Colonic mucosa (tissue), 4 donors: ENCODE measurements around the gene RGS12. TPM values are rescaled to one million over a fixed set of nuclear protein-coding genes. Genes with fewer than 3 reads are reported as not detected.

ENCODE experiments used
- DNase-seq: peaks from one replicate; pipeline ENCODE4 v3.0.0-alpha.2; 2020
- H3K27ac ChIP-seq: fragments of 200-600 bp; one replicate; pipeline ENCODE4 v1.8.0; 2021
- H3K27me3 ChIP-seq: fragments of 200-600 bp; one replicate; pipeline ENCODE4 v1.8.0; 2021
- H3K36me3 ChIP-seq: fragments of 200-600 bp; one replicate; pipeline ENCODE4 v1.8.0; 2021
- H3K4me1 ChIP-seq: fragments of 200-600 bp; one replicate; pipeline ENCODE4 v1.8.0; 2021; ENCODE audit warnings: mild to moderate bottlenecking
- H3K4me3 ChIP-seq: fragments of 200-600 bp; one replicate; pipeline ENCODE4 v1.8.0; 2021
- H3K9ac ChIP-seq, 2 donors: one replicate each; pipeline ENCODE4 v1.7.0; 2013; ENCODE audit warnings: control low read depth in 2 of 2, low read depth in 2 of 2, low read length in 2 of 2
- H3K9me3 ChIP-seq: fragments of 200-600 bp; one replicate; pipeline ENCODE4 v1.8.0; 2021
- intact Hi-C: fragments of 100-400 bp; cut with DNase I; formaldehyde crosslinking; loops from one replicate; pipeline ENCODE4 v1.14.1; 2022
- total RNA-seq, 2 donors: library from RNA; stranded (reverse); fragmentation: NEBNext Ultra II Directional in 1 of 2; extraction: Animal tissue kit (Norgen Biotek cat#: 25700) in 1 of 2; gene quantifications; one replicate each; pipeline ENCODE4 v1.2.1, GENCODE V29; 2021
- TF ChIP-seq, protein P1 (sequence below): fragments of 200-600 bp; IDR thresholded peaks from one replicate; pipeline ENCODE4 v1.8.0; 2022; ENCODE audit warnings: antibody characterized with exemption, mild to moderate bottlenecking
- donor health status: healthy.
- donor health status: DM: no; HTN: no; CAD: no.
- donor health status: DM: no; HTN: no; CAD: no.

The RGS12 gene
- total RNA-seq, 2 donors from 2014 or later = 18.0 to 25.7 TPM

DNA sequence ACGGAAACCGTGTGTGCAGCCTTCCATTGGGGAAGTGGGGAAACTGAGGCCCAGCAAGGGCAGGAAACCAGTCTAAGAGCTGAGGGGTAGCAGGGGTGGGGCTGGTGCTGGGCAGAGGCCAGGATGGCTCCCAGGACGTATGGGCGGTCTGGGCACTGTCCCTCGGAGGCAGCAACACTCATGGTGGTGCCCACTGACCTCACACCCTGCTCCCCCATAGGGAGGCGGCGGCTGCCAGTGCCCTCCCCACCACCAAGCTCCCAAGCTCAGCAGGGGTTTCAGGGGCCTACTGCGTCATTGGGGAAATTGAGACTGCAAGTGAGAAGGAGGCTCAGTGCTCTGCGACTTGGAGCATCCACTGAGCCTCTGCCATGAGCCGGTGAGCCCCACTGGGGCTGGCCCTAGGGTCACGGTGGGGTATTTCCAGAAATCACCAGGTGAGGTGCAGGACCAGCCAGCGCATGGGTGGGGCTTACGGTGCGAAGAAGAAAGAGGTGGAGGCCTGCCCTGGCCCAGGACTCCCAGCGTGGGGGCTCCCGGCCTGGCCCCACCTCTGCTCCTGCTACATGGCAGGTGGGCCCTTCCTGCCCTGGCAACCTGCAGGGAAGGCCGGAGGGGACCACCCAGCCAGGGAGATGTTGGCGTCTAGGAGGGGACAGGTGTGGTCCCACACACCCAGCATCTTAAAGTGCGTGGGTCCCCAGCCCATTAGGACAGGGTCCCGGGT, 42.9 kb upstream of the RGS12 start:
- H3K9me3 ChIP-seq = no peaks in the 10 kb centered on the region
- no peak overlapping the region for H3K9ac ChIP-seq
- intact Hi-C loops = no loop called here
- no peaks in the 10 kb centered on the region for H3K27me3 ChIP-seq
- TF ChIP-seq, protein P1, sequence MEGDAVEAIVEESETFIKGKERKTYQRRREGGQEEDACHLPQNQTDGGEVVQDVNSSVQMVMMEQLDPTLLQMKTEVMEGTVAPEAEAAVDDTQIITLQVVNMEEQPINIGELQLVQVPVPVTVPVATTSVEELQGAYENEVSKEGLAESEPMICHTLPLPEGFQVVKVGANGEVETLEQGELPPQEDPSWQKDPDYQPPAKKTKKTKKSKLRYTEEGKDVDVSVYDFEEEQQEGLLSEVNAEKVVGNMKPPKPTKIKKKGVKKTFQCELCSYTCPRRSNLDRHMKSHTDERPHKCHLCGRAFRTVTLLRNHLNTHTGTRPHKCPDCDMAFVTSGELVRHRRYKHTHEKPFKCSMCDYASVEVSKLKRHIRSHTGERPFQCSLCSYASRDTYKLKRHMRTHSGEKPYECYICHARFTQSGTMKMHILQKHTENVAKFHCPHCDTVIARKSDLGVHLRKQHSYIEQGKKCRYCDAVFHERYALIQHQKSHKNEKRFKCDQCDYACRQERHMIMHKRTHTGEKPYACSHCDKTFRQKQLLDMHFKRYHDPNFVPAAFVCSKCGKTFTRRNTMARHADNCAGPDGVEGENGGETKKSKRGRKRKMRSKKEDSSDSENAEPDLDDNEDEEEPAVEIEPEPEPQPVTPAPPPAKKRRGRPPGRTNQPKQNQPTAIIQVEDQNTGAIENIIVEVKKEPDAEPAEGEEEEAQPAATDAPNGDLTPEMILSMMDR = no peak
- no peak overlapping the region for H3K27ac ChIP-seq
- no peak for DNase-seq
- no peaks in the 10 kb centered on the region for H3K4me1 ChIP-seq
- no peak overlapping the region for H3K4me3 ChIP-seq
- H3K36me3 ChIP-seq = no peaks in the 10 kb centered on the region

DNA sequence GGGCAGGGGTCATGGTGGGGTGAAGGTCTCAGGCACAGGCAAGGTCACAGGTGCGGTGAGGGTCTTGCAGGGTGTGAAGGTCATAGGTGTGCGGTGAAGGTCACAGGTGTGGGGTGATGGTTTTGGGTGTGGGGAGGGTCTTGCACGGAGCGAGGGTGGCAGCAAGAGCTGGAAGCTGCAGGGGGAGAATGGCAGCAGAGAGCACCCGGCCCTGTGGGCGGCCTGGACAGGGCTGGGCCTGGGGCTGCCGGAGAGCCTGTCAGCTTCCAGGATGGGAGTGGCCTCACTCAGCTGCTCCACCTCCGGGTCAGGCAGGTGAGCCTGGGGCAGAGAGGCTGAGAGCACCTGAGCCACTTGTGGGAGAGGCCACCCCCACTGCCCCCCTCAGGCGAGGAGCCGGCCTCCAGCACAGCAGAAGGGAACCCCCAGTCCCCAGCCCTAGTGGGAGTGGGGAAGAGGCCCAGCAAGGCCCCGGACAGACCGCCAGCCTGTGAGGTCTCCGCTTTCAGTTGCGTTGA, 42.3 kb upstream of the RGS12 start:
- Histone ChIP-seq H3K9ac (no peak overlapping the region), H3K4me1 (no peaks in the 10 kb centered on the region), H3K36me3 (no peaks in the 10 kb centered on the region), H3K9me3 (no peaks in the 10 kb centered on the region), H3K27ac (no peak overlapping the region), H3K27me3 (no peaks in the 10 kb centered on the region), H3K4me3 (no peak overlapping the region)
- intact Hi-C loops = no loop called here
- TF ChIP-seq, protein P1 = no peak
- DNase-seq = no peak

DNA sequence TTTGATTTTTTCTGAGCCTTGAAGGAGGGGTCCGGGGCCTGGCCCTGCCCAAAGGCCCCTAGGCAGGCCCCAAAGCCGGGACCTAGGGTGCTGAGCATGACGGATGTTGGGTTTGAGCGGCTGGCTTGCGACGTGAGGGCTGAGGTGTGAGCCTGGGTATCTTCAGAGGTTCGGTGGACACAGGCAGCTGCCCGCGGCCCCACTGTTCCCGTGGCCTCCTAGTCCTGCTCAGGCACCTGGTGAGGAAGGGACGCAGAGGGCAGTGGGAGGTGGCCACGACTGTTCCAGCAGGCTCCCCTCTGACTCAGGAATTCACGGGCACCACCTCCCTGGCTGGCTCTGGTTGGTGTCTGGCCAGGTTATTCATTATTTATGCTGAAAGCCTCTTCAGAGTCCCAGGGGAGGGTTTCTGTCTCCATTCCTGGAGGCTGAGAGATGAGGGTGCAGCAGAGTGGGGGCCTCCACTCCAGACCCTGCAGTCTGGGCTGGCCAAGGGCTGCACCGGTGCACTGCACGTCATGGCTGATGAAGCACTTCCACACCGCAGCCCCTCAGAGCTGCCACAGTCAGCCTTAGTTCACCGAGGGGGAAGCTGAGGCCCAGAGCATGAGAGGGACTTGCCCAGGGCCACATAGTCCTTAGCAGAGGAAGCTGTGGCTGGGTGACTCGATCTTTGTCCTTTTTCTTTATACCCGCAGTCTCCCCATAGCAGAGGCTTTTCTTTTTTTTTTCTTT, 41.7 kb upstream of the RGS12 start:
- Histone ChIP-seq H3K27ac (no peak overlapping the region), H3K9me3 (no peaks in the 10 kb centered on the region), H3K36me3 (no peaks in the 10 kb centered on the region), H3K4me1 (no peaks in the 10 kb centered on the region), H3K27me3 (no peaks in the 10 kb centered on the region), H3K9ac (no peak overlapping the region), H3K4me3 (no peak overlapping the region)
- intact Hi-C loops = no loop called here
- DNase-seq = no peak
- TF ChIP-seq, protein P1 = no peak

DNA sequence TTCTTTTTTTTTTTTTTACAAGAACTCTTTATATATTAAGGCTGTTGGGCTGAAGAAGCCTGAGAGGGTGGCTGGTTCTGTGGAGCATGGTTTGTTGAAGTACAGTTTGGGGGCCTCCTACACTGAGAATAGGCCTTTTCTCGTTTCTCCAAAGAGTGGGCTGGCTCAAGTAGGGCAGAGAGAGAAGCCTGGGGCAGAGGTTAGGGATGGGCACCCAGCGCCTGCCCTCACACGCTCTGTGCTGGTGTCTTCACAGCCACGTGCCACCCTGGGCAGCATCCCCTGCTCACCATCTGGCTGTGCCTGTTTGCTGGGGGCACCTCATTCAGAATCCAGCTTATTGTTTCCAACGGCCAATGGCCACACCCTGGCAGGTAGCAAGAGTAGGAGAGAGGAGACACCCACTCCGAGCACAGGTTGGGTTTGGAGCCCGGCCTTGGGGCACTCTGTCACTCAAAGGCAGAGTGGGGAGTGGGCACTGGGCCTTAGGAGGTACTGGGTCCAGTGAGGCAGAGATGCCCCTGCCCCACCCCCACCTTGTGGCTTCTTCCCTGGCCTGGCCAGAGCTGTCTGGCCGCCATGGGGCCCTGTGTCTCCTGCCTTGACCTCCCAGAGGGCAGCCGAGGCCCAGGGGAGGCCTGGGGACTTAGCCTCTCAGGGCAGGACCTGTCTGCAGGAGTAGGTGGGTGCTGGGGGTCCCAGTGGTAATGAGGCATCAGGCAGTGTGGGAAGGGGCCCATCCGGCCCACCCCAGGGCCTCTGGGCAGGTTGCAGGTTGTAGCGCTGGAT, 40.9 kb upstream of the RGS12 start:
- DNase-seq = no peak
- Histone ChIP-seq H3K36me3 (no peaks in the 10 kb centered on the region), H3K9me3 (no peaks in the 10 kb centered on the region), H3K27me3 (no peaks in the 10 kb centered on the region), H3K27ac (no peak overlapping the region), H3K4me1 (no peaks in the 10 kb centered on the region), H3K4me3 (no peak overlapping the region), H3K9ac (no peak overlapping the region)
- intact Hi-C loops = no loop called here
- TF ChIP-seq, protein P1 = no peak

DNA sequence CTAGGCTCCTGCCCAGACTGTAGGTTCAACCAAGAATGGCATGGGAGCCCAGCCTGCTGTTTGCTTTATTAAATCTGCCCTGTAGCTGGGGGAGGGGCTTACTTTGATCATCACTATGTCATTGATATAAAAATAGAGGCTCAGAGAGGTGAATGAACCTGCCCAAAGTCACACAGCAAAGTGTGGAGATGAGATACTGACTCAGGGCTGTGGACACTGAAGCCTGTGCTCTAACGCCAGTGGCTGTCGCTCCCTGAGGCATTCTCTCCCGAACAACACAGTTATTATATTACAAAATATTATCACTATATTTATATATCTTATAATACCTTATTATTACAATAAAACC, 40.4 kb upstream of the RGS12 start:
- intact Hi-C loops = no loop called here
- no peak overlapping the region for H3K27ac ChIP-seq

More for the DNA sequence above, 40.4 kb upstream of the RGS12 start:
- no peaks in the 10 kb centered on the region for H3K27me3 ChIP-seq
- no peaks in the 10 kb centered on the region for H3K36me3 ChIP-seq
- H3K4me1 ChIP-seq = no peaks in the 10 kb centered on the region
- no peak for DNase-seq
- no peak overlapping the region for H3K9ac ChIP-seq
- H3K4me3 ChIP-seq = no peak overlapping the region
- H3K9me3 ChIP-seq = no peaks in the 10 kb centered on the region
- TF ChIP-seq, protein P1 = no peak
